ENCODE data around the gene SPSB1. TPM values are rescaled to one million over a fixed set of nuclear protein-coding genes. Genes with fewer than 3 reads are reported as not detected.

SPSB1 gene
- total RNA-seq, 1 donor from 2014 or later = 17.6 TPM

GRCh38 chr1:9249534-9250410, 42.9 kb upstream of the SPSB1 start:
- Histone ChIP-seq H3K36me3 (ENCODE audit: control insufficient read depth, insufficient read depth, low read length) (peaks cover 5% of the 10 kb centered on the region), H3K4me3 (ENCODE audit: low read depth, low read length) (no peak overlapping the region), H3K27me3 (ENCODE audit: control insufficient read depth, insufficient read depth, low read length) (no peaks in the 10 kb centered on the region)
- DNase-seq (ENCODE audit: low read depth) (peak; percentile 21), FAIRE-seq (no peak)
- TF ChIP-seq, protein P1, sequence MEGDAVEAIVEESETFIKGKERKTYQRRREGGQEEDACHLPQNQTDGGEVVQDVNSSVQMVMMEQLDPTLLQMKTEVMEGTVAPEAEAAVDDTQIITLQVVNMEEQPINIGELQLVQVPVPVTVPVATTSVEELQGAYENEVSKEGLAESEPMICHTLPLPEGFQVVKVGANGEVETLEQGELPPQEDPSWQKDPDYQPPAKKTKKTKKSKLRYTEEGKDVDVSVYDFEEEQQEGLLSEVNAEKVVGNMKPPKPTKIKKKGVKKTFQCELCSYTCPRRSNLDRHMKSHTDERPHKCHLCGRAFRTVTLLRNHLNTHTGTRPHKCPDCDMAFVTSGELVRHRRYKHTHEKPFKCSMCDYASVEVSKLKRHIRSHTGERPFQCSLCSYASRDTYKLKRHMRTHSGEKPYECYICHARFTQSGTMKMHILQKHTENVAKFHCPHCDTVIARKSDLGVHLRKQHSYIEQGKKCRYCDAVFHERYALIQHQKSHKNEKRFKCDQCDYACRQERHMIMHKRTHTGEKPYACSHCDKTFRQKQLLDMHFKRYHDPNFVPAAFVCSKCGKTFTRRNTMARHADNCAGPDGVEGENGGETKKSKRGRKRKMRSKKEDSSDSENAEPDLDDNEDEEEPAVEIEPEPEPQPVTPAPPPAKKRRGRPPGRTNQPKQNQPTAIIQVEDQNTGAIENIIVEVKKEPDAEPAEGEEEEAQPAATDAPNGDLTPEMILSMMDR (IDR thresholded peaks at IDR 0.05; ENCODE audit: insufficient read depth, low read length, severe bottlenecking) = peak; percentile 71

GRCh38 chr1:9250411-9251381, 42.0 kb upstream of the SPSB1 start:
- FAIRE-seq (no peak), DNase-seq (ENCODE audit: low read depth) (no peak)
- TF ChIP-seq, protein P1 (IDR thresholded peaks at IDR 0.05; ENCODE audit: insufficient read depth, low read length, severe bottlenecking) = no peak
- H3K27me3 ChIP-seq (ENCODE audit: control insufficient read depth, insufficient read depth, low read length) = no peaks in the 10 kb centered on the region
- peaks cover 2% of the 10 kb centered on the region for H3K36me3 ChIP-seq (ENCODE audit: control insufficient read depth, insufficient read depth, low read length)
- no peak overlapping the region for H3K4me3 ChIP-seq (ENCODE audit: low read depth, low read length)

DNA sequence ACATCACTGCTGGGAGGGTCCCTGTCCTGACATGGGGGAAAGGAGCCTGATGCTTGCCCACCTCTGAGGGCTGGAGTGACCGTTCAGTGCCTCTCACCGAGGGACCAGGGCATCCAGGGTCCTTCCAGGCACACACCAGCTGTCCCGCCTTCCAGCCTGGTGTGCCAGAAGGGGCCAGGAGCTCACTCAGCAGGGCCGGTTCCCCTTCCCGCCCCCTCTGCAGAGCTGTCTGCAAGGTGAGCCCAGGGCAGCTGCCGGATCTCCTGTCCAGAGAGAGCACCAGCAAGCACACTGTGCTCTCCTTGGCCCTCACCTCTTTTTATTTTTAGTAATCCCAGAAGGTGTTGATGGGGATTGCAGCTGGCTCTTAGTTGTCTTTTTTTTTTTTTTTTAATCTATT, 41.2 kb upstream of the SPSB1 start:
- Histone ChIP-seq H3K36me3 (ENCODE audit: control insufficient read depth, insufficient read depth, low read length) (peaks cover 2% of the 10 kb centered on the region), H3K4me3 (ENCODE audit: low read depth, low read length) (no peak overlapping the region), H3K27me3 (ENCODE audit: control insufficient read depth, insufficient read depth, low read length) (no peaks in the 10 kb centered on the region)
- TF ChIP-seq, protein P1 (IDR thresholded peaks at IDR 0.05; ENCODE audit: insufficient read depth, low read length, severe bottlenecking) = no peak
- FAIRE-seq (no peak), DNase-seq (ENCODE audit: low read depth) (no peak)

- H3K27me3 ChIP-seq (ENCODE audit: control insufficient read depth, insufficient read depth, low read length) = no peaks in the 10 kb centered on the region
- FAIRE-seq (no peak), DNase-seq (ENCODE audit: low read depth) (no peak)
- no peak overlapping the region for H3K4me3 ChIP-seq (ENCODE audit: low read depth, low read length)
- H3K36me3 ChIP-seq (ENCODE audit: control insufficient read depth, insufficient read depth, low read length) = no peaks in the 10 kb centered on the region
- TF ChIP-seq, protein P1 (IDR thresholded peaks at IDR 0.05; ENCODE audit: insufficient read depth, low read length, severe bottlenecking) = no peak
Measured at GRCh38 chr1:9253004-9253403, 39.7 kb upstream of the SPSB1 start.

DNA sequence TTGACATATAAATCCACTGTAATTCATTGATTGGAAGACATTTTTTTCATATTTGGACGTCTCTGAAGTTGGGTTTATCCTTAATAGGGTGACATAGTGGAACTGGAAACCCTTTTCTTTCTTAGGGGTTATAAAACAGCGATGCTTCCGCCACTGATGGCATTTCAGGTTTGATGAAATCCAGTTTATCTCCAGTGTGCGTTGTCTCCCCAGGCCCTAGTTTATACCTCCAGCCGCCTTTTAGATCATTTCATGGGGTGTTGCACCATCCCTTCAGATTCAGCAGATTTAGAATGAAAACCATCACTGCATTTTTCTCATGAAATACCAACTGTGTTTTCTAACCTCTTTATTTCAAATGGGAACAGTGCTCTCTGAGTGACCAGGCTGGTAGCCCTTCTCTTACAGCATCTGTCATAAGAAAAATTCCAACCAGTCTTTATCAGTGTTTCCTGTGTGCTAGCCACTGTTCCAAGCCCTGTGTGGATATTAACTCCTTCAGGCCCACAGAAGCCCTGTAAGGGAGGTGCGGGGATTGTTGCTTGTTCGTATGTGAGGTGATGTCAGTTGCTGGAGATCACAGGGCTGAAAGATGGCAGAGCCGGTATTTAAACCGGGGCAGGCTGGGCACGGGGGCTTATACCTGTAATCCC, 39.1 kb upstream of the SPSB1 start:
- DNase-seq (ENCODE audit: low read depth) = no peak
- Histone ChIP-seq H3K36me3 (ENCODE audit: control insufficient read depth, insufficient read depth, low read length) (no peaks in the 10 kb centered on the region), H3K4me3 (ENCODE audit: low read depth, low read length) (no peak overlapping the region), H3K27me3 (ENCODE audit: control insufficient read depth, insufficient read depth, low read length) (no peaks in the 10 kb centered on the region)
- no peak for FAIRE-seq
- TF ChIP-seq, protein P1 (IDR thresholded peaks at IDR 0.05; ENCODE audit: insufficient read depth, low read length, severe bottlenecking) = no peak
